DOHH2 (cell line): ENCODE results near the gene HOXD9.
A peak's percentile ranks its signal among the peaks of the same experiment; 100 is the strongest.

ENCODE experiments used
- H3F3A ChIP-seq: fragments of 200-600 bp; sonication (generic), shearing (Covaris generic); 2 replicates; pipeline ENCODE4 v1.6.0; 2016; ENCODE audit warnings: antibody characterized with exemption, mild to moderate bottlenecking; ENCODE audit not compliant: control insufficient read depth, insufficient read depth
- H3K27ac ChIP-seq: fragments of 200-600 bp; sonication (generic); 2 replicates; pipeline ENCODE4 v1.5.1; 2014; ENCODE audit warnings: low read depth, mild to moderate bottlenecking, low read length, moderate library complexity
- H3K27me3 ChIP-seq: fragments of 200-600 bp; sonication (generic); 2 replicates; pipeline ENCODE4 v1.6.1; 2014; ENCODE audit warnings: mild to moderate bottlenecking, low read length, mixed read lengths; ENCODE audit not compliant: control insufficient read depth
- H3K36me3 ChIP-seq: fragments of 200-600 bp; sonication (generic); 2 replicates; pipeline ENCODE4 v1.6.1; 2014; ENCODE audit warnings: mild to moderate bottlenecking, low read length, moderate library complexity, mixed read lengths; ENCODE audit not compliant: control insufficient read depth
- H3K4me1 ChIP-seq: fragments of 200-600 bp; sonication (generic); 2 replicates; pipeline ENCODE4 v1.6.1; 2014; ENCODE audit warnings: mild to moderate bottlenecking, low read length, mixed read lengths; ENCODE audit not compliant: control insufficient read depth
- H3K4me2 ChIP-seq: fragments of 200-600 bp; sonication (generic); 2 replicates; pipeline ENCODE4 v1.6.0; 2014; ENCODE audit warnings: mild to moderate bottlenecking, low read length, moderate library complexity
- H3K4me3 ChIP-seq: fragments of 200-600 bp; sonication (generic); 2 replicates; pipeline ENCODE4 v1.5.1; 2014; ENCODE audit warnings: mild to moderate bottlenecking, low read length, mixed read lengths
- H3K79me2 ChIP-seq: fragments of 200-600 bp; sonication (generic); 2 replicates; pipeline ENCODE4 v1.6.1; 2014; ENCODE audit warnings: mild to moderate bottlenecking, low read length, mixed read lengths; ENCODE audit not compliant: control insufficient read depth
- H3K9me2 ChIP-seq: fragments of 200-600 bp; sonication (generic); replicated peaks from 2 replicates; pipeline ENCODE4 v1.6.1; 2014; ENCODE audit warnings: mild to moderate bottlenecking, low read length, mixed read lengths; ENCODE audit not compliant: control insufficient read depth
- H3K9me3 ChIP-seq: fragments of 200-600 bp; sonication (generic); 2 replicates; pipeline ENCODE4 v1.6.1; 2014; ENCODE audit warnings: antibody characterized with exemption, low read length, mixed read lengths; ENCODE audit not compliant: control insufficient read depth, insufficient read depth
- H4K20me1 ChIP-seq: fragments of 200-600 bp; sonication (generic); 2 replicates; pipeline ENCODE4 v1.6.0; 2014; ENCODE audit warnings: low read depth, mild to moderate bottlenecking, antibody characterized with exemption, low read length, moderate library complexity; ENCODE audit not compliant: control insufficient read depth, insufficient read depth
- CTCF ChIP-seq: fragments of 200-600 bp; sonication (generic); IDR thresholded peaks from one replicate; pipeline ENCODE4 v1.5.1; 2014; ENCODE audit warnings: antibody characterized with exemption, mild to moderate bottlenecking, low read depth, low read length; ENCODE audit not compliant: poor library complexity, severe bottlenecking
- EZH2phosphoT487 ChIP-seq: fragments of 200-600 bp; sonication (generic); IDR thresholded peaks from 2 replicates; pipeline ENCODE4 v1.6.1; 2017; ENCODE audit warnings: borderline replicate concordance, mild to moderate bottlenecking, antibody characterized with exemption, low read length, moderate library complexity, mixed read lengths

Gene HOXD9

GRCh38 chr2:176140513-176141317 is 18.2 kb downstream of the HOXD9 start:
- H3K9me2 ChIP-seq = no peaks in the 10 kb centered on the region
- H3K4me1 ChIP-seq = peaks cover 3% of the 10 kb centered on the region; the same call in 1 of the 2 replicates
- 0 out of 2 replicates have a peak, but pooled peaks cover 2% of the 10 kb centered on the region for H3K27me3 ChIP-seq
- no peaks in the 10 kb centered on the region for H3K36me3 ChIP-seq
- no peaks in the 10 kb centered on the region for H3K79me2 ChIP-seq
- no peaks in the 10 kb centered on the region for H4K20me1 ChIP-seq
- H3K4me2 ChIP-seq = peak overlapping the region; percentile 62
- no peaks in the 10 kb centered on the region for H3K9me3 ChIP-seq
- H3F3A ChIP-seq = no peaks in the 10 kb centered on the region
- H3K27ac ChIP-seq = no peak overlapping the region
- H3K4me3 ChIP-seq = peak overlapping the region; percentile 61
- TF ChIP-seq CTCF = peak; percentile 86
- TF ChIP-seq EZH2phosphoT487 = no peak

- peaks cover 3% of the 10 kb centered on the region; the same call in 1 of the 2 replicates for H3K4me1 ChIP-seq
- H3K27me3 ChIP-seq = 0 out of 2 replicates have a peak, but pooled peaks cover 2% of the 10 kb centered on the region
- no peak overlapping the region for H3K27ac ChIP-seq
- no peak overlapping the region for H3K4me2 ChIP-seq
- no peaks in the 10 kb centered on the region for H3K9me3 ChIP-seq
- no peaks in the 10 kb centered on the region for H3K9me2 ChIP-seq
- no peaks in the 10 kb centered on the region for H3K36me3 ChIP-seq
- no peak for TF ChIP-seq EZH2phosphoT487
- no peak for TF ChIP-seq CTCF
- H3F3A ChIP-seq = no peaks in the 10 kb centered on the region
- H3K4me3 ChIP-seq = no peak overlapping the region
- H3K79me2 ChIP-seq = no peaks in the 10 kb centered on the region
- no peaks in the 10 kb centered on the region for H4K20me1 ChIP-seq
These were observed 19.8 kb downstream of the HOXD9 start for GRCh38 chr2:176142281-176142680.

GRCh38 chr2:176145085-176145969 is 22.8 kb downstream of the HOXD9 start:
- no peaks in the 10 kb centered on the region for H3K36me3 ChIP-seq
- no peak overlapping the region for H3K27ac ChIP-seq
- H3K4me1 ChIP-seq = peaks cover 3% of the 10 kb centered on the region; the same call in 1 of the 2 replicates
- no peaks in the 10 kb centered on the region for H3K9me2 ChIP-seq
- H4K20me1 ChIP-seq = no peaks in the 10 kb centered on the region
- no peaks in the 10 kb centered on the region for H3F3A ChIP-seq
- TF ChIP-seq CTCF (no peak), EZH2phosphoT487 (no peak)
- H3K27me3 ChIP-seq = no peaks in the 10 kb centered on the region; the same call in 1 of the 2 replicates
- no peaks in the 10 kb centered on the region for H3K9me3 ChIP-seq
- H3K4me3 ChIP-seq = no peak overlapping the region
- H3K4me2 ChIP-seq = no peak overlapping the region
- H3K79me2 ChIP-seq = no peaks in the 10 kb centered on the region
